Measurements from ENCODE around the gene NCAPD3.
"Not testable (repeated sequence)": the region's sequence is repeated elsewhere in the genome, so short reads cannot be mapped to it uniquely, and the experiment has no call there.

The NCAPD3 gene

GRCh38 chr11:134216816-134217215 lies 7.0 kb downstream of the NCAPD3 start:
- DNase-seq = no peak

GRCh38 chr11:134215836-134216235 lies 7.9 kb downstream of the NCAPD3 start:
- no peak for DNase-seq

- DNase-seq = no peak
These were observed 16.1 kb downstream of the NCAPD3 start for GRCh38 chr11:134207538-134208239.

GRCh38 chr11:134206185-134206584 lies 17.6 kb downstream of the NCAPD3 start:
- DNase-seq = no peak

- DNase-seq = no peak
These were observed 18.0 kb downstream of the NCAPD3 start for GRCh38 chr11:134205729-134206128.

- DNase-seq = no peak
These were observed 21.1 kb downstream of the NCAPD3 start for GRCh38 chr11:134202661-134203060.

GRCh38 chr11:134200688-134201087 lies 23.1 kb downstream of the NCAPD3 start:
- no peak for DNase-seq

- DNase-seq = no peak
These were observed 24.2 kb downstream of the NCAPD3 start for GRCh38 chr11:134199531-134199930.

GRCh38 chr11:134196756-134197155 lies 27.0 kb downstream of the NCAPD3 start:
- no peak for DNase-seq

- DNase-seq = not testable (repeated sequence)
These were observed 35.7 kb downstream of the NCAPD3 start for GRCh38 chr11:134188092-134188491.

GRCh38 chr11:134181707-134182106 lies 42.1 kb downstream of the NCAPD3 start:
- DNase-seq = no peak

- no peak for DNase-seq
These were observed 45.6 kb downstream of the NCAPD3 start for GRCh38 chr11:134178032-134178674.

GRCh38 chr11:134176284-134176683 lies 47.5 kb downstream of the NCAPD3 start:
- no peak for DNase-seq

- no peak for DNase-seq
These were observed 50.5 kb downstream of the NCAPD3 start for GRCh38 chr11:134173296-134173695.

GRCh38 chr11:134171951-134172350 lies 51.8 kb downstream of the NCAPD3 start:
- no peak for DNase-seq

- no peak for DNase-seq
These were observed 52.9 kb downstream of the NCAPD3 start for GRCh38 chr11:134170919-134171281.

GRCh38 chr11:134170177-134170918 lies 53.4 kb downstream of the NCAPD3 start:
- no peak for DNase-seq

- DNase-seq = no peak
These were observed 59.0 kb downstream of the NCAPD3 start for GRCh38 chr11:134164490-134165370.

- no peak for DNase-seq
These were observed 64.1 kb downstream of the NCAPD3 start for GRCh38 chr11:134159652-134160051.

GRCh38 chr11:134158023-134158422 lies 65.7 kb downstream of the NCAPD3 start:
- DNase-seq = no peak

GRCh38 chr11:134157451-134157850 lies 66.3 kb downstream of the NCAPD3 start:
- no peak for DNase-seq

GRCh38 chr11:134155946-134156865 lies 67.6 kb downstream of the NCAPD3 start:
- DNase-seq = no peak
